Measurements from ENCODE around the gene CR1L.
A peak's percentile ranks its signal among the peaks of the same experiment; 100 is the strongest.
"Not testable (repeated sequence)": the region's sequence is repeated elsewhere in the genome, so short reads cannot be mapped to it uniquely, and the experiment has no call there.

Gene CR1L

GRCh38 chr1:207698822-207699483 lies 54.0 kb downstream of the CR1L start:
- DNase-seq (ENCODE audit: insufficient read length, low spot score), result no peak
- peak; percentile 87 for TF ChIP-seq CTCF (IDR thresholded peaks at IDR 0.05; ENCODE audit: insufficient read depth, missing control alignments)
- FAIRE-seq, result no peak

- FAIRE-seq, result no peak
- no peak for TF ChIP-seq CTCF (IDR thresholded peaks at IDR 0.05; ENCODE audit: insufficient read depth, missing control alignments)
- no peak for DNase-seq (ENCODE audit: insufficient read length, low spot score)
These were observed 57.4 kb downstream of the CR1L start for GRCh38 chr1:207702317-207702716.

- no peak for TF ChIP-seq CTCF (IDR thresholded peaks at IDR 0.05; ENCODE audit: insufficient read depth, missing control alignments)
- no peak for FAIRE-seq
- no peak for DNase-seq (ENCODE audit: insufficient read length, low spot score)
These were observed 58.8 kb downstream of the CR1L start for GRCh38 chr1:207703712-207704111.

- not testable (repeated sequence) for FAIRE-seq; DNase-seq (ENCODE audit: insufficient read length, low spot score)
These were observed 63.1 kb downstream of the CR1L start for GRCh38 chr1:207708004-207708403.

- TF ChIP-seq CTCF (IDR thresholded peaks at IDR 0.05; ENCODE audit: insufficient read depth, missing control alignments), result no peak
- FAIRE-seq (no peak), DNase-seq (ENCODE audit: insufficient read length, low spot score) (no peak)
These were observed 66.4 kb downstream of the CR1L start for GRCh38 chr1:207711285-207711684.

- not testable (repeated sequence) for FAIRE-seq; DNase-seq (ENCODE audit: insufficient read length, low spot score)
These were observed 67.8 kb downstream of the CR1L start for GRCh38 chr1:207712701-207713100.

- no peak for TF ChIP-seq CTCF (IDR thresholded peaks at IDR 0.05; ENCODE audit: insufficient read depth, missing control alignments)
- DNase-seq (ENCODE audit: insufficient read length, low spot score), result no peak
- FAIRE-seq, result no peak
These were observed 68.6 kb downstream of the CR1L start for GRCh38 chr1:207713529-207713928.

- FAIRE-seq (no peak), DNase-seq (ENCODE audit: insufficient read length, low spot score) (no peak)
These were observed 74.3 kb downstream of the CR1L start for GRCh38 chr1:207719234-207719633.

GRCh38 chr1:207728200-207728858 lies 83.4 kb downstream of the CR1L start:
- not testable (repeated sequence) for DNase-seq (ENCODE audit: insufficient read length, low spot score); FAIRE-seq

More at GRCh38 chr1:207719234-207719633, 74.3 kb downstream of the CR1L start:
- TF ChIP-seq CTCF (IDR thresholded peaks at IDR 0.05; ENCODE audit: insufficient read depth, missing control alignments), result no peak

GRCh38 chr1:207737503-207738157 lies 92.7 kb downstream of the CR1L start:
- not testable (repeated sequence) for DNase-seq (ENCODE audit: insufficient read length, low spot score); FAIRE-seq

- FAIRE-seq; DNase-seq (ENCODE audit: insufficient read length, low spot score): not testable (repeated sequence)
These were observed 93.3 kb downstream of the CR1L start for GRCh38 chr1:207738158-207738659.
